22Rv1 (cell line): Measurements from ENCODE around the gene LRRC72.

Experiments used
- ZFX ChIP-seq: fragments of 450-650 bp; IDR thresholded peaks from 2 replicates; pipeline ENCODE4 v1.6.1; 2017; ENCODE audit warnings: antibody characterized with exemption, borderline replicate concordance
- TF ChIP-seq, protein P1 (sequence below): fragments of 450-650 bp; IDR thresholded peaks from 2 replicates; pipeline ENCODE4 v1.5.1; 2017; ENCODE audit warnings: mild to moderate bottlenecking

DNA sequence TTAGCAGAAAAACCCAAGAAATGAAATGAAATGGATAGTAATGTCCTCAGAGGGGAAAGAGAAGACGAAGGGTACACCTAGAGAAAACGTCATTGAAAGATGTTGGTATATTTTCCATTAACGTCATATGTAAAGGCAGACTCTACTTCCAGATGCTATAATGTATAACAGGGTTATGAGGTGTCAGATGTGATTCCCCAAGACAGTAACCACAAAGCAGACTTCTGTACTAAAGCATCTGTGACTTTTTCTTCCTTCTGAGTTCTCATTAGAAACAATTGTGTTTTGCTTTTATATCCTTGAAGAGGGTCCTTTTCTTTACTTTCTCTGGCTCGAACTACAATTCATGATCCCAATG lies 37.4 kb downstream of the LRRC72 start:
- TF ChIP-seq, protein P1, sequence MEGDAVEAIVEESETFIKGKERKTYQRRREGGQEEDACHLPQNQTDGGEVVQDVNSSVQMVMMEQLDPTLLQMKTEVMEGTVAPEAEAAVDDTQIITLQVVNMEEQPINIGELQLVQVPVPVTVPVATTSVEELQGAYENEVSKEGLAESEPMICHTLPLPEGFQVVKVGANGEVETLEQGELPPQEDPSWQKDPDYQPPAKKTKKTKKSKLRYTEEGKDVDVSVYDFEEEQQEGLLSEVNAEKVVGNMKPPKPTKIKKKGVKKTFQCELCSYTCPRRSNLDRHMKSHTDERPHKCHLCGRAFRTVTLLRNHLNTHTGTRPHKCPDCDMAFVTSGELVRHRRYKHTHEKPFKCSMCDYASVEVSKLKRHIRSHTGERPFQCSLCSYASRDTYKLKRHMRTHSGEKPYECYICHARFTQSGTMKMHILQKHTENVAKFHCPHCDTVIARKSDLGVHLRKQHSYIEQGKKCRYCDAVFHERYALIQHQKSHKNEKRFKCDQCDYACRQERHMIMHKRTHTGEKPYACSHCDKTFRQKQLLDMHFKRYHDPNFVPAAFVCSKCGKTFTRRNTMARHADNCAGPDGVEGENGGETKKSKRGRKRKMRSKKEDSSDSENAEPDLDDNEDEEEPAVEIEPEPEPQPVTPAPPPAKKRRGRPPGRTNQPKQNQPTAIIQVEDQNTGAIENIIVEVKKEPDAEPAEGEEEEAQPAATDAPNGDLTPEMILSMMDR, result no peak
- no peak for TF ChIP-seq ZFX
